ENCODE data around the gene JUP.

Gene JUP

GRCh38 chr17:41799366-41799765, 12.9 kb upstream of the JUP start:
- Mint-ChIP-seq H3K9me3 (no peaks in the 10 kb centered on the region), H3K27ac (no peak overlapping the region), H3K4me3 (no peak overlapping the region), H3K4me1 (ENCODE audit: low read depth in 2 of 2) (peaks cover 0 to 12% of the 10 kb centered on the region in 2 donors), H3K36me3 (ENCODE audit: insufficient read depth) (peaks cover 3% of the 10 kb centered on the region), H3K27me3 (peaks cover 0 to 18% of the 10 kb centered on the region in 2 donors)
- ATAC-seq (replicated peaks): no peak
- DNase-seq: no peak

DNA sequence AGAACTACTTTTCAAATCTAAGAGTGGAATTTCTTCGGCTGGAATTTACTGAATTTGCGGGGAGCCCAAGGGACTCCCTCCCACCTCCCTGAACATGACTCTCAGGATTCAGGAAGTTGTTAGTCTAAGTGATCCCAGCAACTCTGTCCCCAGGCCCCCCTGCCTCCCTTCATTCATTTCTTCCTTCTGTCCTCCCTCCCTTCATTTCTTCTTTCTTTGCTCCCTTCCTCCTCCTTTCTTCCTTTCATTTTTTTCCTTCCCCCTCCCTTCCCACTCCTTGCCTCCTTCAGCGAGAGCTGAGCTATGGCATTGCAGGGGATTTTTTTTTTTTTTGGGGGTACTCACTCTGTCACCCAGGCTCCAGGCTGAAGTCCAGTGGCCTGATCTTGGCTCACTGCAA, 10.9 kb upstream of the JUP start:
- H3K4me3 Mint-ChIP-seq: no peak overlapping the region
- peaks cover 0 to 10% of the 10 kb centered on the region in 2 donors for H3K4me1 Mint-ChIP-seq (ENCODE audit: low read depth in 2 of 2)
- H3K36me3 Mint-ChIP-seq (ENCODE audit: insufficient read depth): peaks cover 3% of the 10 kb centered on the region
- no peak for DNase-seq
- H3K27ac Mint-ChIP-seq: no peak overlapping the region
- peaks cover 0 to 32% of the 10 kb centered on the region in 2 donors for H3K27me3 Mint-ChIP-seq
- no peaks in the 10 kb centered on the region for H3K9me3 Mint-ChIP-seq
- no peak for ATAC-seq (replicated peaks)

DNA sequence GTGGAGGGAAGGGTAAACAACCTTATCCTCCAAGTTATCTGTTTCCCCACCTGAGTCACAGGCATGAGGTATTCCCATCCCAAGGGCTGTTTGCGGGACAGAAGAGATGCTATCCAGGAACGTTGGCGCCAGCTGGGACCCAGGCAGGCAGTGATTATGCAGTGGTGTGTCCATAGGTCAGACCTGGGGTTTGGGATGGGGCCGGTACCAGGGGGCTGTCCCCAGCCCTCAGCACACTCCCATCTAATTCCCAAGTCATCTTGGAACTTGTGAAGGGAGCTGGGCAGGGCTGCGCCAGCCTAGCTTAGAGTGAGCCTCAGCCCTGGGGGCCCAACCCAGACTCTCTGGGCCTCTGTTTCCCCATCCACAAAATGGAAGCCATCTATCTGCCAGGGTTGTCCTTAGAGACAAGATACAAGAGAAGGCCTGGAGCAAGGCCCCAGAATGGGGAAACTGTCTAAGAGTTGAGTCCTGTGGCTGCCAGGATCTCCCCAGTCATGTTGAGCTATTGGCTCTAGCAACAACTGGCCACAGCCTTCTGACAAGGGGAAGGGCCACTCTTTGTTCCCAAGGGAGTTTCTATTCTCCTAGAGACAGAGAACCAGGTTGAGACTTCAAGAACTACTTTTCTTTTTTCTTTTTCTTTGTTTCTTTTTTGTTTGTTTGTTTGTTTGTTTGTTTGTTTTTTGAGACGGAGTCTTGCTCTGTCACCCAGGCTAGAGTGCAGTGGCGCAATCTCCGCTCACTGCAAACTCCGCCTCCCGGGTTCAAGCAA, 9.8 kb upstream of the JUP start:
- H3K27ac Mint-ChIP-seq: no peak overlapping the region
- no peaks in the 10 kb centered on the region for H3K9me3 Mint-ChIP-seq
- no peak for DNase-seq
- peaks cover 0 to 40% of the 10 kb centered on the region in 2 donors for H3K27me3 Mint-ChIP-seq
- ATAC-seq (replicated peaks): no peak
- no peak overlapping the region for H3K4me3 Mint-ChIP-seq
- peaks cover 3% of the 10 kb centered on the region for H3K36me3 Mint-ChIP-seq (ENCODE audit: insufficient read depth)
- peaks cover 0 to 5% of the 10 kb centered on the region in 2 donors for H3K4me1 Mint-ChIP-seq (ENCODE audit: low read depth in 2 of 2)

GRCh38 chr17:41794540-41794975, 8.0 kb upstream of the JUP start:
- no peak for DNase-seq
- no peak for ATAC-seq (replicated peaks)
- Mint-ChIP-seq H3K27ac (no peak overlapping the region), H3K36me3 (ENCODE audit: insufficient read depth) (peaks cover 3% of the 10 kb centered on the region), H3K27me3 (peaks cover 0 to 44% of the 10 kb centered on the region in 2 donors), H3K4me3 (no peak overlapping the region), H3K9me3 (no peaks in the 10 kb centered on the region), H3K4me1 (ENCODE audit: low read depth in 2 of 2) (peaks cover 0 to 1% of the 10 kb centered on the region in 2 donors)

DNA sequence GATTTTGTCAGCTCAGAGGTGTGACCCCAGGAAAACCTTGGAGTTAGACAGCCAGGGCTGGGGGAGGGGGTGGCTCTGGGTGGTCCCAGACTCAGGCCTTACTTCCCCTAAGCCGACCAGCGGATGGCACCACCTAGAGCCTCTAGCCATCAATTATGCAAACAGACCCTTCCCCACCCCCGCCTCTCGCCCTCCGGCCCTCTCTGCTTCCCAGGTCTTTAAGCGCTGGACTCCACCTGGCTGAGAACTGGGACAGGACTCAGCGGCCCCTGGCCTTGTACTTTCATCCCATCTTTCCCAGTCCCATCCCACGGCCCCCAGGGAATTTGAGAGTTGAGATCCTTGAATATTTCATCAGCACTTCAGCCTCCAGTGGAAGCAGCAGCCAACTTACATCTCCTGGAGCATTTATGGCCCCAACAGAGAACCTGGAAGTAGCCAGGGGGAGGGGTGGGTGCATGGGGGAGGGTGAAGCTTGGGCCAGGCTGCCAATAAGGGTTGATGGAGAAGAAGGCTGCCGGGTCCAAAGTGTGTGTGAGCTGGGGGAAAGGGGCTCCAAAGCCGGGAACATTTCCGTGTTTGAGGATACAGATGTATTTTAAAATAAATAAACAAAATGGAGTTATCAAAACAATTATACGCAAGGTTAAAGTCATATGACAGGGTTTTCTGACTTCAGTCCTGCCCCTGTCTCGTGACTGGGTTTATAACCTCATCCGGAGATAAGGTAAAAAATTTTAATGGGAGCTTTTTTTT, 7.5 kb upstream of the JUP start:
- H3K27me3 Mint-ChIP-seq: peaks cover 0 to 40% of the 10 kb centered on the region in 2 donors

GRCh38 chr17:41792845-41793783, 6.6 kb upstream of the JUP start:
- Mint-ChIP-seq H3K4me1 (ENCODE audit: low read depth in 2 of 2) (peaks cover 0 to 4% of the 10 kb centered on the region in 2 donors), H3K27ac (no peak overlapping the region), H3K36me3 (ENCODE audit: insufficient read depth) (peaks cover 3% of the 10 kb centered on the region), H3K4me3 (peak overlapping the region in 1 of 2 donors; percentile 19), H3K27me3 (peaks cover 0 to 34% of the 10 kb centered on the region in 2 donors), H3K9me3 (no peaks in the 10 kb centered on the region)
- ATAC-seq (replicated peaks) (no peak), DNase-seq (no peak)

More for the DNA sequence above, 7.5 kb upstream of the JUP start:
- no peak for ATAC-seq (replicated peaks)
- Mint-ChIP-seq H3K36me3 (ENCODE audit: insufficient read depth) (peaks cover 3% of the 10 kb centered on the region), H3K4me3 (no peak overlapping the region), H3K27ac (no peak overlapping the region), H3K4me1 (ENCODE audit: low read depth in 2 of 2) (peaks cover 0 to 1% of the 10 kb centered on the region in 2 donors), H3K9me3 (no peaks in the 10 kb centered on the region)
- no peak for DNase-seq

DNA sequence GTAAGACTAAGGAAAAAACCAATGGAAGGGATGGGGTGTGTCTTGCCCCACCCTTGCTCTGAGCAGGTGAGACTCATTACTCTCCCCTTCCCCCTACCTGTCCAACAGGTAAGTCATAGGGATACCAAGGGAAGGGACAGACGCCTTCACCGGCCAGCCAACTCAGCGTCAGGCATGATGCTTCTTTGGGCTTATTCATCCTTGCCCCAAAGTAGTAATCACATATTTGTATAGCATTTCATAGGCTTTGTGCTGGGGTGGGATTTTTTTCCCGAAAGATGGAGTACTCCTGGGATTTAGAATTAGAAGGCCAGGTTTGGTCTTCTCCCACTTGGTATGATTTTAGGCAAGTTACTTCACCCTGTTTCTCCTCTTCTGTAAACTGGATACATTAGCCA, 509 bp upstream of the JUP start:
- Mint-ChIP-seq H3K4me3 (peak overlapping the region; percentile 62 to 70), H3K4me1 (ENCODE audit: low read depth in 2 of 2) (peaks cover 8 to 12% of the 10 kb centered on the region in 2 donors), H3K9me3 (no peaks in the 10 kb centered on the region), H3K27me3 (peaks cover 28 to 65% of the 10 kb centered on the region in 2 donors), H3K36me3 (ENCODE audit: insufficient read depth) (no peaks in the 10 kb centered on the region), H3K27ac (no peak overlapping the region)
- no peak for ATAC-seq (replicated peaks)
- DNase-seq: no peak

GRCh38 chr17:41785859-41786226, 668 bp downstream of the JUP start:
- H3K4me1 Mint-ChIP-seq (ENCODE audit: low read depth in 2 of 2): peaks cover 8 to 12% of the 10 kb centered on the region in 2 donors
- ATAC-seq (replicated peaks) (no peak), DNase-seq (no peak)
- H3K4me3 Mint-ChIP-seq: peak overlapping the region; percentile 53 to 67
- H3K27ac Mint-ChIP-seq: no peak overlapping the region
- H3K9me3 Mint-ChIP-seq: no peaks in the 10 kb centered on the region
- no peaks in the 10 kb centered on the region for H3K36me3 Mint-ChIP-seq (ENCODE audit: insufficient read depth)
- peaks cover 34 to 69% of the 10 kb centered on the region in 2 donors for H3K27me3 Mint-ChIP-seq

- Mint-ChIP-seq H3K27ac (no peak overlapping the region), H3K4me3 (peak overlapping the region; percentile 53 to 67), H3K27me3 (peaks cover 39 to 63% of the 10 kb centered on the region in 2 donors), H3K4me1 (ENCODE audit: low read depth in 2 of 2) (peaks cover 8 to 11% of the 10 kb centered on the region in 2 donors), H3K9me3 (no peaks in the 10 kb centered on the region), H3K36me3 (ENCODE audit: insufficient read depth) (no peaks in the 10 kb centered on the region)
- no peak for DNase-seq
- no peak for ATAC-seq (replicated peaks)
Measured at GRCh38 chr17:41785091-41785858, 1.2 kb downstream of the JUP start.

DNA sequence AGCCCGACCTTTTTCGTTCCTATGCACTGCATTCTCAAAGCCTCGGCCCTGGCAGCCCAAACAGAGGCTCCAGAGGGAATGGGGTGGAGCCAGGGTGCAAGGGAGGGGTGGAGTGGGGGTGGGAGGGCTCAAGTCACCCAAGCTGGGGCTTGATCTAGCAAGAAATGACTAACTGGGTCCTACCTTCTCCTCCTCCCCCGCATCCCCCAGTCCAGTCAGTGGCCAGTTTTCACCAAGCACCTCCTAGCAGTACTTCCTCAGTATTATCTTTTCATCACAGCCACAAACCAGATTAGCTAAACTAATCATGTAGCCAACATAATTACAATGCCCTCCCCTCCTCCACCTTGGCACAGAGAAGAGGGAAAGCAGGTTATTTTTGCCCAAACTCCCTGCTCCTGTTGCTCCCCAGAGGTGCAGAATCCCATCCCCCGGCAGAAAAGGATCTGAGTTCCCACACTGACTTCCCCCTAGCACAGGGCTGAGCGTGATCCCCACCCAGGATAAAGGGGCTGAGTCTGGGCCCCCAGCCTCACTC, 2.2 kb downstream of the JUP start:
- ATAC-seq (replicated peaks) (no peak), DNase-seq (no peak)
- Mint-ChIP-seq H3K4me1 (ENCODE audit: low read depth in 2 of 2) (peaks cover 8 to 11% of the 10 kb centered on the region in 2 donors), H3K27me3 (peaks cover 41 to 61% of the 10 kb centered on the region in 2 donors), H3K27ac (no peak overlapping the region), H3K4me3 (peak overlapping the region in 1 of 2 donors; percentile 53), H3K36me3 (ENCODE audit: insufficient read depth) (no peaks in the 10 kb centered on the region), H3K9me3 (no peaks in the 10 kb centered on the region)

GRCh38 chr17:41782142-41782541, 4.4 kb downstream of the JUP start:
- Mint-ChIP-seq H3K36me3 (ENCODE audit: insufficient read depth) (no peaks in the 10 kb centered on the region), H3K27me3 (peaks cover 35 to 68% of the 10 kb centered on the region in 2 donors), H3K4me3 (no peak overlapping the region), H3K4me1 (ENCODE audit: low read depth in 2 of 2) (peaks cover 8% of the 10 kb centered on the region in 2 donors), H3K9me3 (no peaks in the 10 kb centered on the region), H3K27ac (no peak overlapping the region)
- ATAC-seq (replicated peaks) (no peak), DNase-seq (no peak)

DNA sequence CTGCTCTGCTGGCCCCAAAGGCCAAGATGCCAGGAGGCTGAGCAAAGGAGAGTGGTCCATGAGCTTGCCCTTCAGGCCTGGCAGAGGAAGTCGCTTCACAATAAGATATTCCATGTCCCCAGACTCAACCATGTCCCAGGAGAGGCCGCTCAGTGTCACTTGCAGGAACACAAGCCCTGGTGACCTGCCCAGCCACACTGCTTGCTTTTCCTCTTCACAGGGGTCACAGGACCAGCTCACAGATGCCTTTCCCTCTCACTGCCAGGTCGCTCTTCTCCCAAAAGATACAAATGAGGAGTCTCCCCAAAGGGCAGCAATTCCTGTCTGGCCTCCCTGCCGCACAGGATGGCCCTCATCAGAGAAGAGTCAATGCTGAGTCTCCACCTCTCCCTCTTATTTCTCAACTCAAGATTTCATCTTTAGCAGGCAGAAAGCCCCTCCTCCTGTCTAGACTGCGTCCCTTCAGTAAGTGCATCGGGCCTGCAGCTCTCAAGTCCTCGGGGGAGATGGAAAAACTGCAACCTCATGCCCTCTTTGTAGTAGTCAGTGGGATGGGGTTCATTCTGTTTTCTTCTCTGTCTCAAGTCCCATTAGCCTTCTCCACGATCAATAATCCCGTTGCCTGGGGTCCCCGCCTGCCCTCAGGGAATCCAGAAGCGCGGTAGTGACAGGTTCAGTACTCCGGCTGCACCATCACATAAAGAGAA, 5.0 kb downstream of the JUP start:
- peaks cover 35 to 67% of the 10 kb centered on the region in 2 donors for H3K27me3 Mint-ChIP-seq
- ATAC-seq (replicated peaks): no peak
- no peak overlapping the region for H3K27ac Mint-ChIP-seq
- no peak overlapping the region for H3K4me3 Mint-ChIP-seq
- H3K9me3 Mint-ChIP-seq: no peaks in the 10 kb centered on the region
- H3K4me1 Mint-ChIP-seq (ENCODE audit: low read depth in 2 of 2): peaks cover 4% of the 10 kb centered on the region in 2 donors
- no peak for DNase-seq
- H3K36me3 Mint-ChIP-seq (ENCODE audit: insufficient read depth): no peaks in the 10 kb centered on the region

All from effector memory CD8-positive, alpha-beta T cell (primary cell).